ENCODE results near the gene WDR11.

DNA sequence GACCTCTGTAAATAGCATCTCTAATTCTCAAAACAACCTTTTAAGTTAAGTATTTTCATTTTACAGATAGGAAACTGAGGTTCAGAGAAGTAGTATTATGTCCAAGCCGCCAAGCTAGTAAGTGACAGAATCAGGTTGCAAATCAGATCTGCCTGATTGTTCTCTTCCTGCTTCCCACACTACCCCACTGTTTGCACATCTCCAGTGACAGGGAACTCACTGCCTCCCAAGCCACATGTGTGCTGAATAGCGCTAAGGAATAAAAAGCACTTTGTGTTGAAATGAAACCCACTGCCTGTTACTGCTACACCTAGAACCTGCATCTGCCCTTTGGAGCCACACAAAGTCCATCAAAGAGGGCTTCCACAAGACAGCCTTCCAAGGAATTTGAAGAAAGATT is 45.1 kb upstream of the WDR11 start:
- TF ChIP-seq, protein P1, sequence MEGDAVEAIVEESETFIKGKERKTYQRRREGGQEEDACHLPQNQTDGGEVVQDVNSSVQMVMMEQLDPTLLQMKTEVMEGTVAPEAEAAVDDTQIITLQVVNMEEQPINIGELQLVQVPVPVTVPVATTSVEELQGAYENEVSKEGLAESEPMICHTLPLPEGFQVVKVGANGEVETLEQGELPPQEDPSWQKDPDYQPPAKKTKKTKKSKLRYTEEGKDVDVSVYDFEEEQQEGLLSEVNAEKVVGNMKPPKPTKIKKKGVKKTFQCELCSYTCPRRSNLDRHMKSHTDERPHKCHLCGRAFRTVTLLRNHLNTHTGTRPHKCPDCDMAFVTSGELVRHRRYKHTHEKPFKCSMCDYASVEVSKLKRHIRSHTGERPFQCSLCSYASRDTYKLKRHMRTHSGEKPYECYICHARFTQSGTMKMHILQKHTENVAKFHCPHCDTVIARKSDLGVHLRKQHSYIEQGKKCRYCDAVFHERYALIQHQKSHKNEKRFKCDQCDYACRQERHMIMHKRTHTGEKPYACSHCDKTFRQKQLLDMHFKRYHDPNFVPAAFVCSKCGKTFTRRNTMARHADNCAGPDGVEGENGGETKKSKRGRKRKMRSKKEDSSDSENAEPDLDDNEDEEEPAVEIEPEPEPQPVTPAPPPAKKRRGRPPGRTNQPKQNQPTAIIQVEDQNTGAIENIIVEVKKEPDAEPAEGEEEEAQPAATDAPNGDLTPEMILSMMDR (IDR thresholded peaks at IDR 0.05), result no peak
- TF ChIP-seq EP300 (IDR thresholded peaks at IDR 0.05), result no peak

Measured in esophagus muscularis mucosa (tissue), 3 donors.